Neural progenitor cell (in vitro differentiated cells): Measurements from ENCODE around the gene SMPD2. TPM values are rescaled to one million over a fixed set of nuclear protein-coding genes. Genes with fewer than 3 reads are reported as not detected.
A peak's percentile ranks its signal among the peaks of the same experiment; 100 is the strongest.

ENCODE experiments used
- DNase-seq: peaks from one replicate; pipeline ENCODE4 v3.0.0-alpha.2; 2016; ENCODE audit warnings: low spot score
- H2AFZ ChIP-seq: fragments of 200-600 bp; sonication (generic); replicated peaks from 2 replicates; pipeline ENCODE4 v1.6.1; 2016; ENCODE audit warnings: antibody characterized with exemption
- H3F3A ChIP-seq: fragments of 200-600 bp; sonication (generic); 2 replicates; pipeline ENCODE4 v1.6.1; 2016; ENCODE audit warnings: antibody characterized with exemption, low read depth
- H3K27ac ChIP-seq: fragments of 200-600 bp; sonication (generic); 2 replicates; pipeline ENCODE4 v1.5.1; 2016; ENCODE audit warnings: mild to moderate bottlenecking
- H3K27me3 ChIP-seq: fragments of 200-600 bp; sonication (generic); 2 replicates; pipeline ENCODE4 v1.6.1; 2016; ENCODE audit warnings: mild to moderate bottlenecking, moderate library complexity
- H3K36me3 ChIP-seq: fragments of 200-600 bp; sonication (generic); 2 replicates; pipeline ENCODE4 v1.5.1; 2016
- H3K4me1 ChIP-seq: fragments of 200-600 bp; sonication (generic); 2 replicates; pipeline ENCODE4 v1.6.1; 2016; ENCODE audit warnings: mixed run types
- H3K4me2 ChIP-seq: fragments of 200-600 bp; sonication (generic); 2 replicates; pipeline ENCODE4 v1.6.1; 2016
- H3K4me3 ChIP-seq: fragments of 200-600 bp; sonication (generic); 2 replicates; pipeline ENCODE4 v1.5.1; 2016
- H3K79me2 ChIP-seq: fragments of 200-600 bp; sonication (generic); 2 replicates; pipeline ENCODE4 v1.6.1; 2016; ENCODE audit warnings: low read depth
- H3K9ac ChIP-seq: fragments of 200-600 bp; sonication (generic); 2 replicates; pipeline ENCODE4 v1.6.1; 2016
- H3K9me3 ChIP-seq: fragments of 200-600 bp; sonication (generic); 2 replicates; pipeline ENCODE4 v1.5.1; 2016; ENCODE audit warnings: low read depth
- H4K20me1 ChIP-seq: fragments of 200-600 bp; sonication (generic); 2 replicates; pipeline ENCODE4 v1.6.1; 2016; ENCODE audit warnings: low read depth
- H3K27ac Mint-ChIP-seq: 3 replicates; pipeline ENCODE4 v1.8.0; 2021; ENCODE audit warnings: mixed read lengths
- H3K27me3 Mint-ChIP-seq: 2 replicates; pipeline ENCODE4 v1.8.0; 2022; ENCODE audit warnings: low read depth, mild to moderate bottlenecking, inconsistent platforms, moderate library complexity, mixed read lengths; ENCODE audit not compliant: insufficient read depth
- H3K36me3 Mint-ChIP-seq: 3 replicates; pipeline ENCODE4 v1.8.0; 2021; ENCODE audit warnings: mixed read lengths
- H3K4me1 Mint-ChIP-seq: 3 replicates; pipeline ENCODE4 v1.8.0; 2021; ENCODE audit warnings: mixed read lengths
- H3K4me3 Mint-ChIP-seq: 3 replicates; pipeline ENCODE4 v1.8.0; 2021; ENCODE audit warnings: mild to moderate bottlenecking, moderate library complexity, mixed read lengths
- H3K9me3 Mint-ChIP-seq: 3 replicates; pipeline ENCODE4 v1.8.0; 2020; ENCODE audit warnings: mixed read lengths
- EZH2 ChIP-seq: fragments of 200-600 bp; sonication (generic); IDR thresholded peaks from 2 replicates; pipeline ENCODE4 v1.6.1; 2017; ENCODE audit warnings: antibody characterized with exemption, mild to moderate bottlenecking, moderate library complexity
- EZH2phosphoT487 ChIP-seq: fragments of 200-600 bp; sonication (generic); IDR thresholded peaks from 2 replicates; pipeline ENCODE4 v1.6.1; 2017; ENCODE audit warnings: antibody characterized with exemption
- total RNA-seq: library from RNA; depleted of rRNA; stranded (reverse); fragments of >200 nt; gene quantifications from 2 replicates; pipeline ENCODE4 v1.2.3, GENCODE V29; 2015; ENCODE audit warnings: low replicate concordance
- TF ChIP-seq, protein P1 (sequence below): fragments of 200-600 bp; sonication (generic); IDR thresholded peaks from 2 replicates; pipeline ENCODE4 v1.5.1; 2017; ENCODE audit warnings: antibody characterized with exemption, mild to moderate bottlenecking

Gene SMPD2
- total RNA-seq, 1 donor from 2014 or later, result 10.3 TPM

DNA sequence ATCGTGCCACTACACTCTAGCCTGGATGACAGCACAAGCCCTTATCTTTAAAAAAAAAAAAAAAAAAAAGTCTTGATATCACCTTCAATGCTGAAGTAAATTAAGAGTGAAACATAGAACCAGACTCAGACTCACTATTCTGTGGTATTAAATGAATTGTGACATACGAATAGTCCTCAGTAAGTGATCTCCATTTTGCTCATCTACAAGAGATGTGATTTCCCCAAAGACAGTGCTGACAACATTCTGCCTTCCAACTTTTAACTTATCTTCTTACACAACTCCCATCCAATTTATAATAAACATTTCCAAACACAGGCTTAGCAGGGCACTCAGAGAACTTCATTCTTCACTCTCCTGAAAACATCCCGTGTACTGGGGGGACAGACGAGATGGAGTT is 34.5 kb downstream of the SMPD2 start:
- Mint-ChIP-seq H3K4me3 (no peak overlapping the region), H3K9me3 (no peaks in the 10 kb centered on the region), H3K36me3 (peaks cover 52% of the 10 kb centered on the region), H3K27me3 (peaks cover 8% of the 10 kb centered on the region), H3K4me1 (peaks cover 20% of the 10 kb centered on the region), H3K27ac (no peak overlapping the region)
- no peak for TF ChIP-seq EZH2phosphoT487
- TF ChIP-seq, protein P1, sequence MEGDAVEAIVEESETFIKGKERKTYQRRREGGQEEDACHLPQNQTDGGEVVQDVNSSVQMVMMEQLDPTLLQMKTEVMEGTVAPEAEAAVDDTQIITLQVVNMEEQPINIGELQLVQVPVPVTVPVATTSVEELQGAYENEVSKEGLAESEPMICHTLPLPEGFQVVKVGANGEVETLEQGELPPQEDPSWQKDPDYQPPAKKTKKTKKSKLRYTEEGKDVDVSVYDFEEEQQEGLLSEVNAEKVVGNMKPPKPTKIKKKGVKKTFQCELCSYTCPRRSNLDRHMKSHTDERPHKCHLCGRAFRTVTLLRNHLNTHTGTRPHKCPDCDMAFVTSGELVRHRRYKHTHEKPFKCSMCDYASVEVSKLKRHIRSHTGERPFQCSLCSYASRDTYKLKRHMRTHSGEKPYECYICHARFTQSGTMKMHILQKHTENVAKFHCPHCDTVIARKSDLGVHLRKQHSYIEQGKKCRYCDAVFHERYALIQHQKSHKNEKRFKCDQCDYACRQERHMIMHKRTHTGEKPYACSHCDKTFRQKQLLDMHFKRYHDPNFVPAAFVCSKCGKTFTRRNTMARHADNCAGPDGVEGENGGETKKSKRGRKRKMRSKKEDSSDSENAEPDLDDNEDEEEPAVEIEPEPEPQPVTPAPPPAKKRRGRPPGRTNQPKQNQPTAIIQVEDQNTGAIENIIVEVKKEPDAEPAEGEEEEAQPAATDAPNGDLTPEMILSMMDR, result no peak
- no peak for TF ChIP-seq EZH2
- no peak overlapping the region for H3K4me2 ChIP-seq
- peaks cover 66% of the 10 kb centered on the region for H3K79me2 ChIP-seq
- peaks cover 30% of the 10 kb centered on the region for H3K4me1 ChIP-seq
- peaks cover 7% of the 10 kb centered on the region for H4K20me1 ChIP-seq
- peaks cover 18% of the 10 kb centered on the region for H3F3A ChIP-seq
- no peak overlapping the region for H3K4me3 ChIP-seq
- peaks cover 6% of the 10 kb centered on the region for H3K36me3 ChIP-seq
- no peaks in the 10 kb centered on the region for H3K27me3 ChIP-seq
- H3K9ac ChIP-seq, result no peak overlapping the region
- DNase-seq, result no peak
- H3K9me3 ChIP-seq, result no peaks in the 10 kb centered on the region
- H2AFZ ChIP-seq, result no peak overlapping the region
- H3K27ac ChIP-seq, result no peak overlapping the region

DNA sequence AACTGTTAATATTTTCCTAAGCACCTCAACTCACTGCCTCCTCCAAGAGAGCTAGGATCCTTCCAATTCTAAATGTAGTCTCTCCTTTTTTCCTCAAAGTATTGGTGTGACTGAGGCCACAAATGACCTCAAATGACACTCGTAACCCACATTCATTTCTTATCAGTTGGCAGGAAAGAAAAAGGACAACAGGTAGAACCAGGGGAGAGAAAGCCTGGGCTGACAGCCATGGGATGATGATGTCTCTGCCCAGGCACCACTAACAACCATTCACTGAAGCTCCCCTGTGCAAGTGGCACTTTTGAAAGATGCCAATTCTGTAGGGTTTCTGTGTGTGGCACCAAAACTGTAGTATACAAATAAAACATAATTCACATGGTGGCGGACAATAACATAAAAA is 35.1 kb downstream of the SMPD2 start:
- Mint-ChIP-seq H3K4me1 (peaks cover 24% of the 10 kb centered on the region), H3K9me3 (no peaks in the 10 kb centered on the region), H3K4me3 (no peak overlapping the region), H3K36me3 (peaks cover 50% of the 10 kb centered on the region), H3K27me3 (peaks cover 3% of the 10 kb centered on the region), H3K27ac (no peak overlapping the region)
- Histone ChIP-seq H3K9ac (no peak overlapping the region), H3K4me2 (no peak overlapping the region), H3K9me3 (no peaks in the 10 kb centered on the region), H3K4me1 (peaks cover 37% of the 10 kb centered on the region), H3K79me2 (peaks cover 72% of the 10 kb centered on the region), H3K27ac (no peak overlapping the region), H3K36me3 (peaks cover 6% of the 10 kb centered on the region), H3K4me3 (no peak overlapping the region), H3F3A (peaks cover 18% of the 10 kb centered on the region), H4K20me1 (peaks cover 7% of the 10 kb centered on the region), H3K27me3 (no peaks in the 10 kb centered on the region), H2AFZ (no peak overlapping the region)
- TF ChIP-seq, protein P1, result no peak
- TF ChIP-seq EZH2, result no peak
- no peak for TF ChIP-seq EZH2phosphoT487
- no peak for DNase-seq

DNA sequence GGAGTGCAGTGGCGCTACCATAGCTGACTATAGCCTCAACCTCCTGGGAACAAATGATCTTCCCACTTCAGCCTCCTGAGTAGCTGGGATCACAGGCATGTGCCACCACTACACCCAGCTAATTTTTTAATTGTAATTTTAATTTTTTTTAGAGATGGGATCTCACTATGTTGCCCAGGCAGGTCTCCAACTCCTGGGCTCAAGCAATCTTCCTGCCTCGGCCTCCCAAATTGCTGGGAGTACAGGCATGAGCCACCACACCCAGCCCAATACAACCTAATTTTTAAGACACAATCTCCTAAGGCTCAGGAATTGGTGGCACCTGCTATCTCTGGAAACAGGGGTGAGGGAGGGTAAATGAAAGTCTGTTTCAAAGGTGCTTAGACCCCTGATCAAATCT is 36.7 kb downstream of the SMPD2 start:
- Histone ChIP-seq H3K36me3 (peaks cover 6% of the 10 kb centered on the region), H3K27me3 (no peaks in the 10 kb centered on the region), H3F3A (peaks cover 26% of the 10 kb centered on the region), H3K9ac (no peak overlapping the region), H4K20me1 (peaks cover 7% of the 10 kb centered on the region), H3K27ac (peak overlapping the region; percentile 75), H3K4me2 (peak overlapping the region; percentile 99), H3K4me3 (peak overlapping the region; percentile 35), H3K4me1 (peaks cover 52% of the 10 kb centered on the region), H2AFZ (no peak overlapping the region), H3K9me3 (no peaks in the 10 kb centered on the region), H3K79me2 (peaks cover 88% of the 10 kb centered on the region)
- Mint-ChIP-seq H3K9me3 (no peaks in the 10 kb centered on the region), H3K4me3 (no peak overlapping the region), H3K36me3 (peaks cover 54% of the 10 kb centered on the region), H3K27ac (no peak overlapping the region), H3K4me1 (peaks cover 35% of the 10 kb centered on the region), H3K27me3 (peaks cover 3% of the 10 kb centered on the region)
- DNase-seq, result no peak
- TF ChIP-seq EZH2 (no peak), EZH2phosphoT487 (no peak)
- TF ChIP-seq, protein P1, result no peak
